Dendritic cell treated with granulocyte-macrophage colony-stimulating factor and Interleukin-4, amounts not matched to agents 40 ng/mL and 50 ng/mL, for 4 days (primary cell): ENCODE measurements around the gene ZFP92.
"Not testable (repeated sequence)": the region's sequence is repeated elsewhere in the genome, so short reads cannot be mapped to it uniquely, and the experiment has no call there.

ENCODE experiments used
- H3K27ac Mint-ChIP-seq: one replicate; pipeline ENCODE4 v1.8.0; 2022; ENCODE audit warnings: mild to moderate bottlenecking, mixed read lengths
- H3K27me3 Mint-ChIP-seq: one replicate; pipeline ENCODE4 v1.8.0; 2022; ENCODE audit warnings: mild to moderate bottlenecking, mixed read lengths
- H3K36me3 Mint-ChIP-seq: one replicate; pipeline ENCODE4 v1.8.0; 2022; ENCODE audit warnings: low read depth, mixed read lengths
- H3K4me1 Mint-ChIP-seq: one replicate; pipeline ENCODE4 v1.8.0; 2022; ENCODE audit warnings: low read depth, mixed read lengths
- H3K4me3 Mint-ChIP-seq: one replicate; pipeline ENCODE4 v1.8.0; 2022; ENCODE audit warnings: mild to moderate bottlenecking, moderate library complexity, mixed read lengths
- H3K9me3 Mint-ChIP-seq: one replicate; pipeline ENCODE4 v1.8.0; 2022; ENCODE audit warnings: mixed read lengths
- intact Hi-C: fragments of 100-400 bp; cut with micrococcal nuclease; formaldehyde crosslinking; loops from one replicate; pipeline ENCODE4 v1.15.0; 2022

ZFP92 gene

GRCh38 chrX:153395613-153396319 is 15.5 kb upstream of the ZFP92 start:
- Mint-ChIP-seq H3K4me3 (no peak overlapping the region), H3K4me1 (no peaks in the 10 kb centered on the region), H3K27ac (no peak overlapping the region), H3K36me3 (no peaks in the 10 kb centered on the region), H3K9me3 (no peaks in the 10 kb centered on the region), H3K27me3 (peaks cover 4% of the 10 kb centered on the region)
- intact Hi-C loops = no loop called here

- Mint-ChIP-seq H3K27me3 (peaks cover 4% of the 10 kb centered on the region), H3K4me3 (no peak overlapping the region), H3K9me3 (no peaks in the 10 kb centered on the region), H3K36me3 (no peaks in the 10 kb centered on the region), H3K27ac (no peak overlapping the region), H3K4me1 (no peaks in the 10 kb centered on the region)
- intact Hi-C loops = no loop called here
Measured at GRCh38 chrX:153396320-153397195, 14.7 kb upstream of the ZFP92 start.

- intact Hi-C loops = no loop called here
- Mint-ChIP-seq H3K27ac (no peak overlapping the region), H3K9me3 (no peaks in the 10 kb centered on the region), H3K27me3 (peaks cover 4% of the 10 kb centered on the region), H3K4me3 (no peak overlapping the region), H3K4me1 (no peaks in the 10 kb centered on the region), H3K36me3 (no peaks in the 10 kb centered on the region)
Measured at GRCh38 chrX:153397256-153397960, 13.9 kb upstream of the ZFP92 start.

GRCh38 chrX:153398275-153398960 is 12.9 kb upstream of the ZFP92 start:
- no peaks in the 10 kb centered on the region for H3K36me3 Mint-ChIP-seq
- no peaks in the 10 kb centered on the region for H3K4me1 Mint-ChIP-seq
- H3K9me3 Mint-ChIP-seq = no peaks in the 10 kb centered on the region
- intact Hi-C loops = no loop called here
- H3K27ac Mint-ChIP-seq = no peak overlapping the region
- peaks cover 4% of the 10 kb centered on the region for H3K27me3 Mint-ChIP-seq
- no peak overlapping the region for H3K4me3 Mint-ChIP-seq

GRCh38 chrX:153400146-153401132 is 10.8 kb upstream of the ZFP92 start:
- H3K27ac Mint-ChIP-seq = no peak overlapping the region
- no peak overlapping the region for H3K4me3 Mint-ChIP-seq
- peaks cover 3% of the 10 kb centered on the region for H3K27me3 Mint-ChIP-seq
- H3K9me3 Mint-ChIP-seq = no peaks in the 10 kb centered on the region
- H3K4me1 Mint-ChIP-seq = no peaks in the 10 kb centered on the region
- intact Hi-C loops = no loop called here
- H3K36me3 Mint-ChIP-seq = no peaks in the 10 kb centered on the region

DNA sequence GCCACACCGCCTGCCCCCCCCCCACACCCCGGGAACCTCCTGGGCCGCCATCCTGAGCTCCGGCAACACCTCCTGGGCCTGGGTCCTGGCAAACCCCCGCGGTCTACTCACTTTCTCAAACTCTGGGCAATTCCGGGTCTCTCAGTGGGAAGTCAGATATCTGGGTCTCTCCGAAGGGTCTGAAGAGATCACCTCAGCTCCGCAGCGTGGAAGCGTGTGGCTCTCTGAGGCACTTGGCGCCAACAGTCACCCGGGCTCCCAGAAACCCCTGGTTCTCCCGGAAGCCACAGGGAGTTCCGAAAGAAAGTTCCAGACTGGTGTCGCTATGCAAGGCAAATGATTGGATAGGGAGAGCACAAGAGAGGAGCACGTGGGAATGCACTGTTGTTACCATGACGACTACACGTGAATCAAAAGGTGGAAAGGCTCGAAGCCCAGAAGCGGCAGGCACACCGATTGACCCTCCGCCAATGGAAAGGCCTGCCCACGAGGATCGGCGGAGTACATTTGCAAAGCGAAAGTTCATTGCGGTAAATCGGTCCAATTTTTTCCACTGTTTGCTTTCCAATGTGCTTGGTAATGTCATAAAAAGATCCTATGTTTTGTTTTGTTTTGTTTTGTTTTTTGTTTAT is 10.0 kb upstream of the ZFP92 start, which contains the start of gene PNMA6E:
TSS of gene PNMA6E (minus strand) at position 218 of the 632 bp plus-strand sequence. CDS start 2,501 bp downstream, outside the sequence.
- no peak within 1 kb of the TSS for H3K27ac Mint-ChIP-seq
- H3K4me1 Mint-ChIP-seq = no peaks in the 10 kb centered on the region
- intact Hi-C loops = no loop called here
- no peaks in the 10 kb centered on the region for H3K36me3 Mint-ChIP-seq
- no peaks in the 10 kb centered on the region for H3K9me3 Mint-ChIP-seq
- peaks cover 3% of the 10 kb centered on the region for H3K27me3 Mint-ChIP-seq
- no peak within 1 kb of the TSS for H3K4me3 Mint-ChIP-seq

GRCh38 chrX:153404333-153404732 is 6.9 kb upstream of the ZFP92 start:
- H3K36me3 Mint-ChIP-seq, H3K27ac Mint-ChIP-seq, H3K27me3 Mint-ChIP-seq, H3K4me3 Mint-ChIP-seq, H3K4me1 Mint-ChIP-seq, H3K9me3 Mint-ChIP-seq, intact Hi-C loops: not testable (repeated sequence)

- H3K27ac Mint-ChIP-seq = no peak overlapping the region
- intact Hi-C loops = no loop called here
- H3K36me3 Mint-ChIP-seq = no peaks in the 10 kb centered on the region
- no peaks in the 10 kb centered on the region for H3K9me3 Mint-ChIP-seq
- H3K27me3 Mint-ChIP-seq = peaks cover 3% of the 10 kb centered on the region
- no peak overlapping the region for H3K4me3 Mint-ChIP-seq
- no peaks in the 10 kb centered on the region for H3K4me1 Mint-ChIP-seq
Measured at GRCh38 chrX:153405426-153405825, 5.8 kb upstream of the ZFP92 start.

DNA sequence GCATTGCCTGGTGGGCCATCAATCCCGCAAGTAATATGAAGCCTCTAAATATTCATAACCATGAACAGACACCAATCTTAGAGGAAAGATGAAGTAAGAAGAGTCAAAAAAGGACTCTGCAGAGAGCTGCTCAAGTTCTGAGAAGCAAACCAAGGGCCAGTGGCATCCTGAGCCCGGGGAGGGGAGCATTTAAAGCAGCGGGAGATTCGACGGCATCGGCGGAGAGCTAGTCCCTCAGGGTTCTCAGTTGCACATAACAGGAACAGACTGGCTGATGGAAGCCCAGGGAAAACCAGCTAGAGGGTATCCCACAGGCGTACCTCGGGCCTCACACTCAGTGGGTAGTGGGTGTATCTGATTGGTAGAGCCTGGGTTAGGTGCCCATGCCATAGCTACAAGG is 5.3 kb upstream of the ZFP92 start:
- no peaks in the 10 kb centered on the region for H3K36me3 Mint-ChIP-seq
- intact Hi-C loops = no loop called here
- H3K9me3 Mint-ChIP-seq = no peaks in the 10 kb centered on the region
- H3K4me3 Mint-ChIP-seq = no peak overlapping the region
- peaks cover 3% of the 10 kb centered on the region for H3K27me3 Mint-ChIP-seq
- H3K4me1 Mint-ChIP-seq = peaks cover 4% of the 10 kb centered on the region
- H3K27ac Mint-ChIP-seq = no peak overlapping the region

GRCh38 chrX:153406903-153407302 is 4.4 kb upstream of the ZFP92 start:
- Mint-ChIP-seq H3K9me3 (no peaks in the 10 kb centered on the region), H3K4me3 (no peak overlapping the region), H3K36me3 (no peaks in the 10 kb centered on the region), H3K27ac (no peak overlapping the region), H3K4me1 (peaks cover 7% of the 10 kb centered on the region), H3K27me3 (peaks cover 4% of the 10 kb centered on the region)
- intact Hi-C loops = no loop called here

- Mint-ChIP-seq H3K4me1 (peaks cover 15% of the 10 kb centered on the region), H3K9me3 (no peaks in the 10 kb centered on the region), H3K27ac (no peak overlapping the region), H3K27me3 (peaks cover 10% of the 10 kb centered on the region), H3K36me3 (no peaks in the 10 kb centered on the region), H3K4me3 (no peak overlapping the region)
- intact Hi-C loops = no loop called here
Measured at GRCh38 chrX:153407736-153408135, 3.5 kb upstream of the ZFP92 start.

DNA sequence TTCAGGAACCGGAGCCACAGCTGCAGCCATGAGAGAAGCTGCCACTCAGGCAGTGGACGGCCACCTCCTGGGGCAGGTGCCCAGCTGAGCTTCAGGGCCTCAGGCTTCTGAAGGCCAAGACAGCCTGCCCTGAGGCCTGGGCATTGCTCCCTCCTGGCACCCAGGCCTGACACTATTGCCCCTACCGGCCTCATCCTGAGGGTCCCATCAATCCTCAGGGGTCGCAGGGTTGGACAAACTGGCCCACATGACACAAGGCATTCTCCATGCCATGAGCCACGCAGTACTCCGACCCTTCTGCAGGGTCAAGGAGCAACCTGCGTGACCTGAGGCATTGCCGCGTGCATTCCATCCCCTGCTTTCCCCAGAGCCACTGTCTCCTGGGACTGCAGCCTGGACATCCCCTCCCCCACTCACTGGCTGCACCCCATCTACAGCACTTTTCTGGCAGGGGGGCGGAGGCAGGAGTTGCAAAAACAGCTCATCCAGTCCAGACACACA is 3.0 kb upstream of the ZFP92 start:
- H3K27me3 Mint-ChIP-seq = peaks cover 10% of the 10 kb centered on the region
- H3K4me1 Mint-ChIP-seq = peaks cover 19% of the 10 kb centered on the region
- intact Hi-C loops = no loop called here
- H3K9me3 Mint-ChIP-seq = no peaks in the 10 kb centered on the region
- no peak overlapping the region for H3K4me3 Mint-ChIP-seq
- no peak overlapping the region for H3K27ac Mint-ChIP-seq
- no peaks in the 10 kb centered on the region for H3K36me3 Mint-ChIP-seq
